ENCODE measurements around the gene CHRNG.
"Not testable (repeated sequence)": the region's sequence is repeated elsewhere in the genome, so short reads cannot be mapped to it uniquely, and the experiment has no call there.

CHRNG gene

GRCh38 chr2:232528746-232529460 lies 10.6 kb upstream of the CHRNG start:
- no peak for FAIRE-seq

- FAIRE-seq: no peak
These were observed 9.5 kb upstream of the CHRNG start for GRCh38 chr2:232529806-232530547.

GRCh38 chr2:232530626-232531260 lies 8.7 kb upstream of the CHRNG start:
- no peak for FAIRE-seq

- FAIRE-seq: no peak
These were observed 7.1 kb upstream of the CHRNG start for GRCh38 chr2:232532419-232532818.

GRCh38 chr2:232532821-232533220 lies 6.7 kb upstream of the CHRNG start:
- not testable (repeated sequence) for FAIRE-seq

- FAIRE-seq: no peak
These were observed 5.4 kb upstream of the CHRNG start for GRCh38 chr2:232533944-232534710.

GRCh38 chr2:232534940-232535651 lies 4.4 kb upstream of the CHRNG start:
- no peak for FAIRE-seq

GRCh38 chr2:232535761-232536530 lies 3.5 kb upstream of the CHRNG start:
- no peak for FAIRE-seq

GRCh38 chr2:232537079-232537478 lies 2.4 kb upstream of the CHRNG start:
- no peak for FAIRE-seq

- FAIRE-seq: no peak
These were observed 2.0 kb upstream of the CHRNG start for GRCh38 chr2:232537499-232537898.

GRCh38 chr2:232538671-232539070 lies 821 bp upstream of the CHRNG start:
- no peak for FAIRE-seq

GRCh38 chr2:232540441-232541041 lies 1.0 kb downstream of the CHRNG start:
- no peak for FAIRE-seq

GRCh38 chr2:232541195-232541960 lies 1.9 kb downstream of the CHRNG start:
- no peak for FAIRE-seq

GRCh38 chr2:232541961-232542714 lies 2.6 kb downstream of the CHRNG start:
- FAIRE-seq: no peak

- FAIRE-seq: no peak
These were observed 3.4 kb downstream of the CHRNG start for GRCh38 chr2:232542715-232543467.

- FAIRE-seq: no peak
These were observed 4.0 kb downstream of the CHRNG start for GRCh38 chr2:232543491-232543890.

GRCh38 chr2:232543928-232544631 lies 4.6 kb downstream of the CHRNG start:
- FAIRE-seq: no peak

- no peak for FAIRE-seq
These were observed 5.2 kb downstream of the CHRNG start for GRCh38 chr2:232544674-232545073.

All from A204.1 (cell line).